Mesendoderm (in vitro differentiated cells): Measurements from ENCODE around the gene TNS3.

Experiments
- DNase-seq: peaks from one replicate; pipeline ENCODE4 v3.0.0; 2013
- H2AK5ac ChIP-seq: 2 replicates; pipeline ENCODE4 v1.6.1; 2013; ENCODE audit warnings: low read length, inconsistent platforms
- H2BK120ac ChIP-seq: 2 replicates; pipeline ENCODE4 v1.6.1; 2013; ENCODE audit warnings: low read depth, mild to moderate bottlenecking, low read length, moderate library complexity, mixed read lengths
- H2BK15ac ChIP-seq: replicated peaks from 2 replicates; pipeline ENCODE4 v1.6.1; 2013; ENCODE audit warnings: low read depth, mild to moderate bottlenecking, moderate library complexity
- H2BK5ac ChIP-seq: 2 replicates; pipeline ENCODE4 v1.6.1; 2013; ENCODE audit warnings: low read length, inconsistent platforms
- H3K18ac ChIP-seq: 2 replicates; pipeline ENCODE4 v1.6.1; 2013; ENCODE audit warnings: mild to moderate bottlenecking, low read length, mixed read lengths
- H3K23ac ChIP-seq: one replicate; pipeline ENCODE4 v1.6.1; 2013; ENCODE audit warnings: low read length
- H3K27ac ChIP-seq: 2 replicates; pipeline ENCODE4 v1.5.1; 2013; ENCODE audit warnings: low read depth, mild to moderate bottlenecking, inconsistent platforms, low read length, moderate library complexity
- H3K27me3 ChIP-seq: 2 replicates; pipeline ENCODE4 v1.6.1; 2013; ENCODE audit warnings: low read length, control low read depth, mild to moderate bottlenecking, inconsistent platforms; ENCODE audit not compliant: insufficient read depth, poor library complexity
- H3K36me3 ChIP-seq: 2 replicates; pipeline ENCODE4 v1.6.1; 2013; ENCODE audit warnings: low read length, inconsistent platforms; ENCODE audit not compliant: control insufficient read depth, insufficient read depth
- H3K4ac ChIP-seq: one replicate; pipeline ENCODE4 v1.6.1; 2013; ENCODE audit warnings: low read depth, mild to moderate bottlenecking, low read length, moderate library complexity
- H3K4me1 ChIP-seq: 2 replicates; pipeline ENCODE4 v1.6.1; 2013; ENCODE audit warnings: low read depth, low read length, inconsistent platforms; ENCODE audit not compliant: control insufficient read depth
- H3K4me2 ChIP-seq: 2 replicates; pipeline ENCODE4 v1.6.1; 2013; ENCODE audit warnings: low read length
- H3K4me3 ChIP-seq: 2 replicates; pipeline ENCODE4 v1.5.1; 2013; ENCODE audit warnings: mild to moderate bottlenecking, low read length
- H3K56ac ChIP-seq: one replicate; pipeline ENCODE4 v1.6.1; 2013; ENCODE audit warnings: low read length
- H3K79me1 ChIP-seq: 2 replicates; pipeline ENCODE4 v1.6.1; 2013; ENCODE audit warnings: low read length, inconsistent platforms
- H3K79me2 ChIP-seq: 2 replicates; pipeline ENCODE4 v1.6.1; 2013; ENCODE audit warnings: mild to moderate bottlenecking, low read length; ENCODE audit not compliant: control insufficient read depth, insufficient read depth
- H3K9ac ChIP-seq: 2 replicates; pipeline ENCODE4 v1.6.1; 2013; ENCODE audit warnings: low read length, inconsistent platforms
- H4K5ac ChIP-seq: one replicate; pipeline ENCODE4 v1.6.1; 2013; ENCODE audit warnings: low read length
- H4K8ac ChIP-seq: one replicate; pipeline ENCODE4 v1.6.1; 2013; ENCODE audit warnings: low read depth, mild to moderate bottlenecking, control low read depth, low read length, moderate library complexity
- WGBS: extraction: QIAGEN DNeasy Blood & Tissue Kit; methylation state at CpG from one replicate; pipeline ENCODE4 v1.1.7; 2013; ENCODE audit warnings: low lambda C conversion rate, missing lambda C conversion rate; ENCODE audit not compliant: insufficient coverage; ENCODE audit errors: extremely low coverage; 5-methylcytosine and 5-hydroxymethylcytosine counted together

Gene TNS3

GRCh38 chr7:47252675-47253074 lies 329.2 kb downstream of the TNS3 start:
- no peaks in the 10 kb centered on the region for H3K27me3 ChIP-seq
- H3K18ac ChIP-seq, result no peak overlapping the region
- no peak for DNase-seq
- H4K8ac ChIP-seq, result no peak overlapping the region
- no peaks in the 10 kb centered on the region for H3K79me1 ChIP-seq
- no peak overlapping the region for H2AK5ac ChIP-seq
- no peak overlapping the region for H3K27ac ChIP-seq
- no peak overlapping the region for H3K9ac ChIP-seq
- no peak overlapping the region for H3K4me2 ChIP-seq
- no peak overlapping the region for H3K4ac ChIP-seq
- no peaks in the 10 kb centered on the region for H3K79me2 ChIP-seq
- no peak overlapping the region for H3K56ac ChIP-seq
- H4K5ac ChIP-seq, result no peak overlapping the region
- H3K36me3 ChIP-seq, result no peaks in the 10 kb centered on the region
- H3K23ac ChIP-seq, result no peak overlapping the region
- no peak overlapping the region for H3K4me3 ChIP-seq
- no CpG with 5 or more reads among the region's 5 CpGs for WGBS
- H3K4me1 ChIP-seq, result no peaks in the 10 kb centered on the region
- no peak overlapping the region for H2BK15ac ChIP-seq
- no peak overlapping the region for H2BK120ac ChIP-seq
- no peak overlapping the region for H2BK5ac ChIP-seq

- no CpG with 5 or more reads among the region's 2 CpGs for WGBS
- Histone ChIP-seq H3K4me2 (no peak overlapping the region), H2BK120ac (no peak overlapping the region), H4K5ac (no peak overlapping the region), H3K36me3 (no peaks in the 10 kb centered on the region), H3K56ac (no peak overlapping the region), H3K27ac (no peak overlapping the region), H3K27me3 (no peaks in the 10 kb centered on the region), H3K79me2 (no peaks in the 10 kb centered on the region), H2BK5ac (no peak overlapping the region), H3K4me3 (no peak overlapping the region), H2AK5ac (no peak overlapping the region), H3K18ac (no peak overlapping the region), H3K23ac (no peak overlapping the region), H3K79me1 (no peaks in the 10 kb centered on the region), H4K8ac (no peak overlapping the region), H2BK15ac (no peak overlapping the region), H3K4ac (no peak overlapping the region), H3K4me1 (no peaks in the 10 kb centered on the region), H3K9ac (no peak overlapping the region)
- DNase-seq, result no peak
Observed at GRCh38 chr7:47249361-47249760, 332.6 kb downstream of the TNS3 start.

GRCh38 chr7:47248797-47249196 lies 333.1 kb downstream of the TNS3 start:
- no peaks in the 10 kb centered on the region for H3K4me1 ChIP-seq
- H2BK15ac ChIP-seq, result no peak overlapping the region
- H3K79me1 ChIP-seq, result no peaks in the 10 kb centered on the region
- H3K18ac ChIP-seq, result no peak overlapping the region
- no peak overlapping the region for H3K4me3 ChIP-seq
- no CpG with 5 or more reads among the region's 3 CpGs for WGBS
- no peak overlapping the region for H2AK5ac ChIP-seq
- no peak overlapping the region for H2BK120ac ChIP-seq
- H3K23ac ChIP-seq, result no peak overlapping the region
- H4K5ac ChIP-seq, result no peak overlapping the region
- H3K4ac ChIP-seq, result no peak overlapping the region
- H3K9ac ChIP-seq, result no peak overlapping the region
- no peak overlapping the region for H3K27ac ChIP-seq
- no peaks in the 10 kb centered on the region for H3K27me3 ChIP-seq
- no peaks in the 10 kb centered on the region for H3K79me2 ChIP-seq
- no peak overlapping the region for H3K4me2 ChIP-seq
- no peaks in the 10 kb centered on the region for H3K36me3 ChIP-seq
- H4K8ac ChIP-seq, result no peak overlapping the region
- no peak overlapping the region for H3K56ac ChIP-seq
- DNase-seq, result no peak
- no peak overlapping the region for H2BK5ac ChIP-seq

GRCh38 chr7:47247132-47247531 lies 334.8 kb downstream of the TNS3 start:
- no peaks in the 10 kb centered on the region for H3K36me3 ChIP-seq
- WGBS, result no CpG with 5 or more reads among the region's 5 CpGs
- no peak overlapping the region for H2AK5ac ChIP-seq
- no peak overlapping the region for H3K23ac ChIP-seq
- no peak overlapping the region for H3K56ac ChIP-seq
- DNase-seq, result no peak
- H3K4me3 ChIP-seq, result no peak overlapping the region
- H3K79me2 ChIP-seq, result no peaks in the 10 kb centered on the region
- no peak overlapping the region for H4K5ac ChIP-seq
- no peak overlapping the region for H3K9ac ChIP-seq
- H3K27me3 ChIP-seq, result no peaks in the 10 kb centered on the region
- no peak overlapping the region for H2BK120ac ChIP-seq
- H3K4ac ChIP-seq, result no peak overlapping the region
- H2BK15ac ChIP-seq, result no peak overlapping the region
- no peaks in the 10 kb centered on the region for H3K79me1 ChIP-seq
- H3K27ac ChIP-seq, result no peak overlapping the region
- H3K4me1 ChIP-seq, result no peaks in the 10 kb centered on the region
- H2BK5ac ChIP-seq, result no peak overlapping the region
- H3K4me2 ChIP-seq, result no peak overlapping the region
- H4K8ac ChIP-seq, result no peak overlapping the region
- no peak overlapping the region for H3K18ac ChIP-seq

- H2BK120ac ChIP-seq, result no peak overlapping the region
- H3K27me3 ChIP-seq, result no peaks in the 10 kb centered on the region
- no peaks in the 10 kb centered on the region for H3K36me3 ChIP-seq
- no peaks in the 10 kb centered on the region for H3K4me1 ChIP-seq
- no peak overlapping the region for H3K56ac ChIP-seq
- H3K9ac ChIP-seq, result no peak overlapping the region
- no peak overlapping the region for H3K18ac ChIP-seq
- H2BK15ac ChIP-seq, result no peak overlapping the region
- no peak overlapping the region for H3K4me3 ChIP-seq
- H3K4ac ChIP-seq, result no peak overlapping the region
- no peaks in the 10 kb centered on the region for H3K79me1 ChIP-seq
- H2BK5ac ChIP-seq, result no peak overlapping the region
- no peak overlapping the region for H3K4me2 ChIP-seq
- no peak overlapping the region for H2AK5ac ChIP-seq
- no peaks in the 10 kb centered on the region for H3K79me2 ChIP-seq
- H3K23ac ChIP-seq, result no peak overlapping the region
- no peak overlapping the region for H4K5ac ChIP-seq
- H3K27ac ChIP-seq, result no peak overlapping the region
- no peak overlapping the region for H4K8ac ChIP-seq
- DNase-seq, result no peak
Observed at GRCh38 chr7:47244692-47245091, 337.2 kb downstream of the TNS3 start.

GRCh38 chr7:47241112-47242065 lies 340.5 kb downstream of the TNS3 start:
- no peak overlapping the region for H2BK15ac ChIP-seq
- no peaks in the 10 kb centered on the region for H3K27me3 ChIP-seq
- no peaks in the 10 kb centered on the region for H3K79me2 ChIP-seq
- H2BK5ac ChIP-seq, result no peak overlapping the region
- no peak overlapping the region for H3K56ac ChIP-seq
- H3K4me2 ChIP-seq, result no peak overlapping the region
- no peak overlapping the region for H3K23ac ChIP-seq
- no peak overlapping the region for H2AK5ac ChIP-seq
- no CpG with 5 or more reads among the region's 10 CpGs for WGBS
- DNase-seq, result no peak
- no peak overlapping the region for H2BK120ac ChIP-seq
- no peaks in the 10 kb centered on the region for H3K79me1 ChIP-seq
- no peaks in the 10 kb centered on the region for H3K4me1 ChIP-seq
- no peak overlapping the region for H3K18ac ChIP-seq
- no peak overlapping the region for H3K9ac ChIP-seq
- no peak overlapping the region for H4K5ac ChIP-seq
- H3K4ac ChIP-seq, result no peak overlapping the region
- no peak overlapping the region for H4K8ac ChIP-seq
- no peaks in the 10 kb centered on the region for H3K36me3 ChIP-seq
- H3K27ac ChIP-seq, result no peak overlapping the region
- no peak overlapping the region for H3K4me3 ChIP-seq
